SU-DHL-6 (cell line): Measurements from ENCODE around the gene TOP2A.

Experiments
- H2AFZ ChIP-seq: fragments of 200-600 bp; sonication (generic); 2 replicates; pipeline ENCODE4 v1.6.1; 2014; ENCODE audit warnings: low read depth, mild to moderate bottlenecking, moderate library complexity, mixed read lengths, antibody characterized with exemption, low read length; ENCODE audit not compliant: severe bottlenecking
- H3F3A ChIP-seq: fragments of 200-600 bp; shearing (Covaris generic); 2 replicates; pipeline ENCODE4 v1.6.0; 2016; ENCODE audit warnings: antibody characterized with exemption, mild to moderate bottlenecking; ENCODE audit not compliant: insufficient read depth
- H3K27ac ChIP-seq: fragments of 200-600 bp; sonication (generic); 2 replicates; pipeline ENCODE4 v1.5.1; 2016; ENCODE audit warnings: low read depth, mild to moderate bottlenecking, low read length, moderate library complexity, mixed read lengths
- H3K27me3 ChIP-seq: fragments of 200-600 bp; sonication (generic), shearing (Covaris generic); 2 replicates; pipeline ENCODE4 v1.6.0; 2014; ENCODE audit warnings: mild to moderate bottlenecking, low read length
- H3K36me3 ChIP-seq: fragments of 200-600 bp; sonication (generic); 2 replicates; pipeline ENCODE4 v1.6.1; 2014; ENCODE audit warnings: mild to moderate bottlenecking, low read length, mixed read lengths
- H3K4me2 ChIP-seq: fragments of 300-600, 200-600 bp; shearing (Covaris generic), sonication (generic); 2 replicates; pipeline ENCODE4 v1.6.0; 2014; ENCODE audit warnings: low read length, low read depth, mild to moderate bottlenecking; ENCODE audit not compliant: poor library complexity, severe bottlenecking
- H3K4me3 ChIP-seq: fragments of 200-600 bp; sonication (generic); 2 replicates; pipeline ENCODE4 v1.5.1; 2014; ENCODE audit warnings: antibody characterized with exemption, low read length, mild to moderate bottlenecking, mixed read lengths; ENCODE audit not compliant: insufficient read depth, poor library complexity, severe bottlenecking
- H3K79me2 ChIP-seq: fragments of 200-600 bp; sonication (generic); 2 replicates; pipeline ENCODE4 v1.6.1; 2014; ENCODE audit warnings: mild to moderate bottlenecking, low read length, moderate library complexity; ENCODE audit not compliant: insufficient read depth
- H3K9ac ChIP-seq: fragments of 200-600 bp; sonication (generic); 2 replicates; pipeline ENCODE4 v1.7.0; 2014; ENCODE audit warnings: mild to moderate bottlenecking, low read length
- H3K9me2 ChIP-seq: fragments of 200-600 bp; sonication (generic); replicated peaks from 2 replicates; pipeline ENCODE4 v1.6.1; 2014; ENCODE audit warnings: low read length; ENCODE audit not compliant: insufficient read depth
- H3K9me3 ChIP-seq: fragments of 200-600 bp; sonication (generic); 2 replicates; pipeline ENCODE4 v1.6.1; 2014; ENCODE audit warnings: low read length, mixed read lengths; ENCODE audit not compliant: insufficient read depth
- H4K20me1 ChIP-seq: fragments of 200-600 bp; sonication (generic); 2 replicates; pipeline ENCODE4 v1.6.1; 2014; ENCODE audit warnings: low read depth, mild to moderate bottlenecking, antibody characterized with exemption, low read length, moderate library complexity, mixed read lengths
- CTCF ChIP-seq: fragments of 200-600 bp; sonication (generic); IDR thresholded peaks from one replicate; pipeline ENCODE4 v1.5.1; 2017; ENCODE audit warnings: antibody characterized with exemption, mild to moderate bottlenecking, low read length, moderate library complexity; ENCODE audit not compliant: insufficient read depth, poor library complexity, severe bottlenecking
- EZH2phosphoT487 ChIP-seq: fragments of 200-600 bp; sonication (generic), shearing (Covaris generic); conservative IDR thresholded peaks from 2 replicates; pipeline ENCODE4 v1.6.1; 2018; ENCODE audit warnings: mild to moderate bottlenecking, antibody characterized with exemption, low read length, moderate library complexity, mixed read lengths

Gene TOP2A

GRCh38 chr17:40364121-40364861 is 53.4 kb downstream of the TOP2A start, which contains the start of gene GJD3:
Gene GJD3, minus strand, starts transcription at chr17:40364737. Its CDS starts 922 bp downstream, at chr17:40363815.
- H3K27me3 ChIP-seq: no peaks in the 10 kb centered on the region
- no peaks in the 10 kb centered on the region for H3K36me3 ChIP-seq

GRCh38 chr17:40363111-40363827 is 54.4 kb downstream of the TOP2A start:
- Histone ChIP-seq H2AFZ (no peak overlapping the region), H3K9me2 (no peaks in the 10 kb centered on the region), H3F3A (no peaks in the 10 kb centered on the region), H3K9ac (peak overlapping the region; percentile 51), H3K27ac (no peak overlapping the region), H3K36me3 (no peaks in the 10 kb centered on the region), H3K79me2 (no peaks in the 10 kb centered on the region), H3K9me3 (no peaks in the 10 kb centered on the region), H3K4me2 (peak overlapping the region; percentile 54), H3K27me3 (no peaks in the 10 kb centered on the region), H3K4me3 (peak overlapping the region; percentile 49), H4K20me1 (no peaks in the 10 kb centered on the region; the same call in 1 of the 2 replicates)
- no peak for TF ChIP-seq EZH2phosphoT487
- no peak for TF ChIP-seq CTCF

More at GRCh38 chr17:40364121-40364861, 53.4 kb downstream of the TOP2A start, which contains the start of gene GJD3:
- Histone ChIP-seq H3K27ac (no peak within 1 kb of the TSS), H3F3A (no peaks in the 10 kb centered on the region), H3K4me3 (no peak within 1 kb of the TSS), H4K20me1 (no peaks in the 10 kb centered on the region; the same call in 1 of the 2 replicates), H3K79me2 (no peaks in the 10 kb centered on the region), H3K9me3 (no peaks in the 10 kb centered on the region), H2AFZ (no peak within 1 kb of the TSS), H3K4me2 (no peak within 1 kb of the TSS), H3K9me2 (no peaks in the 10 kb centered on the region), H3K9ac (no peak within 1 kb of the TSS)
- no peak for TF ChIP-seq CTCF
- no peak for TF ChIP-seq EZH2phosphoT487

- Histone ChIP-seq H3K27ac (no peak overlapping the region), H3K79me2 (no peaks in the 10 kb centered on the region), H3K9me2 (no peaks in the 10 kb centered on the region), H3F3A (no peaks in the 10 kb centered on the region), H3K27me3 (no peaks in the 10 kb centered on the region), H4K20me1 (no peaks in the 10 kb centered on the region; the same call in 1 of the 2 replicates), H3K4me2 (peak overlapping the region; percentile 54), H2AFZ (no peak overlapping the region), H3K9ac (peak overlapping the region; percentile 51), H3K4me3 (peak overlapping the region; percentile 49), H3K36me3 (no peaks in the 10 kb centered on the region), H3K9me3 (no peaks in the 10 kb centered on the region)
- TF ChIP-seq CTCF: peak; percentile 90
- TF ChIP-seq EZH2phosphoT487: no peak
These were observed 55.0 kb downstream of the TOP2A start for GRCh38 chr17:40362696-40363110.
